Mammary epithelial cell (primary cell): ENCODE data around the gene TOB1.

Experiments used
- CTCF ChIP-seq, 2 donors: IDR thresholded peaks in 1 of 2; conservative IDR thresholded peaks in 1 of 2; 2 replicates each; pipeline ENCODE4 v1.5.1; 2011 to 2012; ENCODE audit warnings: inconsistent platforms in 2 of 2, low read length in 2 of 2, mild to moderate bottlenecking in 2 of 2, control low read depth in 1 of 2, low read depth in 1 of 2; ENCODE audit not compliant: insufficient read depth in 1 of 2; ENCODE audit errors: extremely low read depth in 1 of 2
- EZH2 ChIP-seq: IDR thresholded peaks from 2 replicates; pipeline ENCODE4 v1.6.1; 2012; ENCODE audit warnings: low read length, inconsistent platforms, borderline replicate concordance

GRCh38 chr17:50893183-50893993, 27.2 kb upstream of the TOB1 start:
- no peak for TF ChIP-seq CTCF (conservative IDR thresholded peaks at IDR 0.05 in 1 of 2, IDR thresholded peaks at IDR 0.05 in 1 of 2; ENCODE audit: extremely low read depth in 1 of 2, insufficient read depth in 1 of 2, low read depth in 1 of 2, low read length in 2 of 2)
- no peak for TF ChIP-seq EZH2
